BLaER1 treated with 17β-estradiol and CSF1 and Interleukin-3, amounts not matched to agents 10 nM and 100 nM (cell line): ENCODE data around the gene TNRC18.

Source experiments
- H3K27ac ChIP-seq, 11 experiments: shearing (Covaris generic); formaldehyde crosslinking; 2 replicates each; pipeline ENCODE4 v1.8.1; 2022
- H3K27me3 ChIP-seq, 11 experiments: shearing (Covaris generic); formaldehyde crosslinking; 2 replicates each; pipeline ENCODE4 v1.8.1; 2022
- H3K36me3 ChIP-seq, 11 experiments: shearing (Covaris generic); formaldehyde crosslinking; 2 replicates each; pipeline ENCODE4 v1.8.1; 2022
- H3K4me1 ChIP-seq, 10 experiments: shearing (Covaris generic); formaldehyde crosslinking; 2 replicates each; pipeline ENCODE4 v1.8.1; 2022
- H3K4me2 ChIP-seq, 11 experiments: shearing (Covaris generic); formaldehyde crosslinking; 2 replicates each; pipeline ENCODE4 v1.8.1; 2022
- H3K4me3 ChIP-seq, 10 experiments: shearing (Covaris generic); formaldehyde crosslinking; 2 replicates each; pipeline ENCODE4 v1.8.1; 2022
- H3K9ac ChIP-seq, 11 experiments: shearing (Covaris generic); formaldehyde crosslinking; 2 replicates each; pipeline ENCODE4 v1.8.1; 2022
- H3K9me3 ChIP-seq, 11 experiments: shearing (Covaris generic); formaldehyde crosslinking; replicated peaks in 1 of 11; 2 replicates each; pipeline ENCODE4 v1.8.1; 2022
- H4K20me1 ChIP-seq, 11 experiments: shearing (Covaris generic); formaldehyde crosslinking; 2 replicates each; pipeline ENCODE4 v1.8.1; 2022
- Cebpa-rat ChIP-seq, 11 experiments: shearing (Covaris generic); IDR thresholded peaks; 2 replicates each; pipeline ENCODE4 v1.8.1; 2022

Gene TNRC18

DNA sequence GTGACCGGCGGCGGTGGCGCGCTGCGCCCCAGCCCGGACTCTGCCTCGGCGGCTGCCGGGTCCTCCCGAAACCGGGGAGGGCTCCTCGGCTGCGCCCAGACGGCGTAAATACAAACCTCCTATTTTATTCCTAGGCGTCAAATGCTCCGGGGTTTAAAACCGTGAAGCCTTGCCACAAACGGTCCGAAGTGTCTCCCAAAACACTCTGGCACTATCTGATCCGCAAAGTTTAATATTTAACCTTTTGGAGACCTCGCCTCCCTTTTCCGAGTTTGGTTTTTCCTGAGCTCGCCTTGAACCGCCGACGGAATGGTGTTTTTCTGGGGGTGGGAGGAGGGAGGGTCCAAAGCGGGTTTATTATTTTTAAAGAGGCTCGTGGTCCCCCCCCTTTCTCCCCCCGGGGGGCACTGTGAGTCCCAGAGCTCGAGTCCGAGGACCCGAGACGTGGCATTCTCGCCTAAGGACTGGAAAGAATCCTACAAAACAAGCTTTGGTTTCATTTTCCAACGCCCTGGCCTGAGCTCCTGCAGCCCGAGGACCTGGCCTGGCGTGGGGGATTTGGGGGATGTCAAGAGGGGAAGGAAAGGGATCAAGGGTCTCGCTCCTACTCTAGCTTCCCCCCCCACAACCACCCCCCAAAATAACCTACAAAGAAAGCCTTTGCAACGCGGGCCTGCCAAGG is 1.8 kb downstream of the TNRC18 start:
- peak overlapping the region; percentile 53 to 86 (median 68) for H3K4me3 ChIP-seq
- peak overlapping the region in 4 of 11 experiments; percentile 86 to 93 (median 91); a peak in 7 of 22 replicates for H3K27ac ChIP-seq
- no peak for TF ChIP-seq Cebpa-rat (IDR thresholded peaks at IDR 0.05)
- peak overlapping the region; percentile 94 to 100 (median 99) for H3K4me2 ChIP-seq
- H3K4me1 ChIP-seq = peaks cover 26 to 76% (median 70%) of the 10 kb centered on the region in 10 experiments
- H4K20me1 ChIP-seq = peaks cover 51 to 95% (median 77%) of the 10 kb centered on the region in 11 experiments
- peaks cover 62 to 99% (median 96%) of the 10 kb centered on the region in 11 experiments for H3K27me3 ChIP-seq
- peak overlapping the region in 10 of 11 experiments; percentile 47 to 95 (median 78); a peak in 18 of 22 replicates for H3K9ac ChIP-seq
- H3K36me3 ChIP-seq = peaks cover 0 to 34% (median 0%) of the 10 kb centered on the region in 11 experiments; a peak in 4 of 22 replicates
- no peaks in the 10 kb centered on the region for H3K9me3 ChIP-seq

DNA sequence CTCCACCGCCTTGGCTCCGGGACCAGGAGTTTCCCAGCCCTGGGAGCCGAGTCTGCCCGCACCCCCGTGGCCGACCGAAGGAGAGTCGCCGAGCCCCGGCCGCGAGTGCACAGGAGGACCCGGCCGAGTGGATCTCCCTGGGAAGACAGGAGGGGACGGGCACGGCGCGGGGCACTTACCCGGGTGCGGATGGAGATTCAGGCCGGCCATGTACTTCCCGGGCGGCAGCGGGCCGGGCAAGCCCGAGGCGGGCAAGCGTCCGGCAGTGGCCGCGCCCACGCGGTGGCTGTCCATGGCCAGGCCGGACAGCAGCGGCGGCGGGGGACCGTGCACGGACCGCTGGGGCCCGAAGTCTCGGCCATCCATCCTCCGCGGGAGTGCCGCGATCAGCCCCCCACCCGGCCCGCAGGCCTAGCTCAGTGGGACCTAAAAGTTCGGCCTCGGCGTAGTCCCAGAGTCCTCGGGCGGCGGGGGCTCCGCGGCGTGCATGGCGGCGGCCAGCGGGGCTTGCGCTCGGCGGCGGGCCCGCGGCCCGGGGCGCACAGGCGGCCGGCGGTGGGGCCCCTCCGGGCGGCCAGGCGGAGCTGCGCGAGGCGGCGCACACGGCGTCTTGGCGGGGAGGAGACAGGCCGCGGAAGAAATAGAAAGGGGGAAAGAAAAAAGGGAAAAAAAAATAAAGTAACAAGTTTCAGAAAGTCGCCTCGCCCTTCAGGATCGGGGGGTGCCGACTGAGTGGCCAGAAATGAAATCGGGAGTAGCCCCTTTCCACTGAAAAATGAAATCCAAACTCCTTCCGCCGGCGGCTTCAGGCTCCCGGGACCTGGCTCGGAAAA is 2.5 kb downstream of the TNRC18 start:
- Histone ChIP-seq H3K4me1 (peaks cover 25 to 70% (median 65%) of the 10 kb centered on the region in 10 experiments), H3K27me3 (peaks cover 63 to 99% (median 96%) of the 10 kb centered on the region in 11 experiments), H3K4me3 (peak overlapping the region; percentile 53 to 86 (median 68); a peak in 19 of 20 replicates), H3K9me3 (no peaks in the 10 kb centered on the region), H3K36me3 (peaks cover 0 to 42% (median 0%) of the 10 kb centered on the region in 11 experiments; a peak in 4 of 22 replicates), H4K20me1 (peaks cover 57 to 92% (median 72%) of the 10 kb centered on the region in 11 experiments), H3K27ac (peak overlapping the region in 4 of 11 experiments; percentile 1 to 92 (median 58); a peak in 7 of 22 replicates), H3K9ac (peak overlapping the region in 9 of 11 experiments; percentile 47 to 95 (median 82); a peak in 17 of 22 replicates), H3K4me2 (peak overlapping the region; percentile 94 to 100 (median 99))
- no peak for TF ChIP-seq Cebpa-rat (IDR thresholded peaks at IDR 0.05)

DNA sequence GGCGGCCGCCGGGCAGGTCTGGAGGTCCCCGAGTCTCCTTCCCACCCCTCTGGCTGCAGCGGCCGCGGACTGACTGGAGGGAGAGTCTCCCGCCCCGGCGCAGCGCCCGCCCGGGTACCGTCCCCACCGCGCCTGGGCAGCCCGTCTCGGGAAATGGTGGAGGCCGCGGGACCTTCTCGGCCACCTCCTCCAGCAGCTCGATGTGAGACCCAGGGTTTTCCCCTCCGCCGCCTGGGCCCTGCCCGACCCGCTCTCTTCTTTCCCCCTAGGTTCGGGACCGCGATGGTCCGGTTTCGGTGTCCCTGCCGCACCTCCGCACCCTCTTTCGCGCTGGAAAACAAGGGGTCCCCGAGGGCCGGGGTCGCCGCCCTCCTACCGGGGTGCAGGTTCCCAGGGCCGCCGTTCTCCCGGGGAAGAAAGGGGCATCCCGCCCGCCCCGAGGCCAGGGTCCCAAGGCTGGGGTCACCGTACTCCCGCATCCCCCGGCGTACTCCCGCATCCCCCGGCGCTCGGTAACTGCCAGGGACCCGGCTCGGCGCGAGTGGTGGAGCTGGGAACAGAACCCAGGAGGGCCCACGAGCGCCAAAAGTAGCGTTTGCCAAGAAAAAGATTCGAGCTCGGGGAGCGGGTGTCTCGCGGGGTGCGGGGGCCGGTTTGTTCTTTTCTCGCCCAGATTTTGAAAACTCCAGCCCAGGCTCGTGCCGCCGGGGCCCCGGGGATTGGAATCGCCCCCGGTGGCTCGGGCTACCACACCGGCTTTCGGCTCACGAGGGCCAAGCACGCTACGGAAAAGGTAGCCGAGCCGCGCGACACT is 3.4 kb downstream of the TNRC18 start:
- no peak for TF ChIP-seq Cebpa-rat (IDR thresholded peaks at IDR 0.05)
- no peaks in the 10 kb centered on the region for H3K9me3 ChIP-seq
- H3K4me2 ChIP-seq = peak overlapping the region; percentile 94 to 100 (median 99)
- peak overlapping the region in 8 of 11 experiments; percentile 24 to 95 (median 85); a peak in 10 of 22 replicates for H3K9ac ChIP-seq
- peaks cover 50 to 84% (median 71%) of the 10 kb centered on the region in 11 experiments for H4K20me1 ChIP-seq
- H3K4me1 ChIP-seq = peaks cover 25 to 63% (median 58%) of the 10 kb centered on the region in 10 experiments
- H3K36me3 ChIP-seq = peaks cover 0 to 46% (median 0%) of the 10 kb centered on the region in 11 experiments; a peak in 4 of 22 replicates
- H3K27me3 ChIP-seq = peaks cover 71 to 99% (median 96%) of the 10 kb centered on the region in 11 experiments
- peak overlapping the region in 9 of 10 experiments; percentile 20 to 86 (median 71); a peak in 15 of 20 replicates for H3K4me3 ChIP-seq
- H3K27ac ChIP-seq = peak overlapping the region in 4 of 11 experiments; percentile 1 to 86 (median 18); a peak in 3 of 22 replicates

DNA sequence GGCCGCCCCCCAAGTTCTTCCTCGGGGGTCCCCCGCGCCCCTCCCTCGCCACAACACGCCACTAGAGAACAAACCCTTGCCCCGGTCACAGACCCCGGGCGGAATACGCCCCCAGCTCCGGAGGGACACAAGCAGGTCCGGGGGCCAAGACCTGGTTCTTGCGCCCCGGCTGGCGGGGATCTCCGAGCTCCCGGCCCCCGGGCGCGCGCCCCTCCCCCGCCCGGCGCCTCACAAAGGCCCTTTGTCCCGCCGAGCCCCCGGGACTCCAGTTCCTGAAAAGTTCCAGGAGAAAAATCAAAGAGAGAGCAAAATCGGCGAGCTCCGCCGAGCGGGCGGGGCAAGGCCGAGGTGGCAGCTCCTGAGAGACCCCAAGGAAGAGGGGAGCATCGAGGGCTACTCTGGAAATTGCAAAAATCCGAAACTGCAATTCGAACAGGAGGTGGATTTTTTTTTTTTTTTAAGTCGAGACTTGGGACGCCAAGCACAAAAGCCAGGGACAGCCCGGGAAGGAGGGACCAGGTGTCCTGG is 4.0 kb downstream of the TNRC18 start:
- Histone ChIP-seq H3K27me3 (peaks cover 72 to 99% (median 96%) of the 10 kb centered on the region in 11 experiments), H3K27ac (no peak overlapping the region), H3K9ac (peak overlapping the region in 5 of 11 experiments; percentile 24 to 95 (median 91); a peak in 6 of 22 replicates), H4K20me1 (peaks cover 50 to 80% (median 71%) of the 10 kb centered on the region in 11 experiments), H3K4me3 (peak overlapping the region in 5 of 10 experiments; percentile 71 to 86 (median 83); a peak in 12 of 20 replicates), H3K4me2 (peak overlapping the region; percentile 16 to 100 (median 98); a peak in 19 of 22 replicates), H3K36me3 (peaks cover 0 to 46% (median 0%) of the 10 kb centered on the region in 11 experiments; a peak in 4 of 22 replicates), H3K4me1 (peaks cover 25 to 56% (median 51%) of the 10 kb centered on the region in 10 experiments), H3K9me3 (no peaks in the 10 kb centered on the region)
- no peak for TF ChIP-seq Cebpa-rat (IDR thresholded peaks at IDR 0.05)

DNA sequence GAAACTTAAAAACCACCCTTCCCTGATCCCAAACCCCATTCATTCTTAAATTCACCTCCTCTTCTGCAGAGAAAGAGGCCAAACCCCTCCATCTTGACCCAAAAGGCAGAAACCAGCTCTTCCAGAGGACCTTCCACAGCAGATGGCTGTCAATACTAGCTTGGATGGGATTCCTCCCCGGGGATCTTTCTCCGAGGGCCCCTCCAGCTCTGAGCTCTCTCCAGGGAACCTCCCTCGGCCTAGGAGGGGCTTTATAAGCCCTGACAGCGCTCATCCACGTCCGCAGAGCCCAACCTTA is 5.4 kb downstream of the TNRC18 start:
- H3K9me3 ChIP-seq = no peaks in the 10 kb centered on the region
- H3K27me3 ChIP-seq = peaks cover 72 to 99% (median 96%) of the 10 kb centered on the region in 11 experiments
- no peak overlapping the region for H3K27ac ChIP-seq
- peak overlapping the region in 1 of 10 experiments; percentile 80; a peak in 1 of 20 replicates for H3K4me3 ChIP-seq
- TF ChIP-seq Cebpa-rat (IDR thresholded peaks at IDR 0.05) = no peak
- 0 out of 22 replicates have a peak overlapping the region, but pooled peaks of 1 of the 11 experiments have one; percentile 95 for H3K9ac ChIP-seq
- H3K4me2 ChIP-seq = peak overlapping the region in 3 of 11 experiments; percentile 98 to 99 (median 99); a peak in 5 of 22 replicates
- H3K4me1 ChIP-seq = peaks cover 25 to 49% (median 42%) of the 10 kb centered on the region in 10 experiments
- H3K36me3 ChIP-seq = peaks cover 0 to 46% (median 0%) of the 10 kb centered on the region in 11 experiments; a peak in 4 of 22 replicates
- peaks cover 50 to 93% (median 62%) of the 10 kb centered on the region in 11 experiments for H4K20me1 ChIP-seq

DNA sequence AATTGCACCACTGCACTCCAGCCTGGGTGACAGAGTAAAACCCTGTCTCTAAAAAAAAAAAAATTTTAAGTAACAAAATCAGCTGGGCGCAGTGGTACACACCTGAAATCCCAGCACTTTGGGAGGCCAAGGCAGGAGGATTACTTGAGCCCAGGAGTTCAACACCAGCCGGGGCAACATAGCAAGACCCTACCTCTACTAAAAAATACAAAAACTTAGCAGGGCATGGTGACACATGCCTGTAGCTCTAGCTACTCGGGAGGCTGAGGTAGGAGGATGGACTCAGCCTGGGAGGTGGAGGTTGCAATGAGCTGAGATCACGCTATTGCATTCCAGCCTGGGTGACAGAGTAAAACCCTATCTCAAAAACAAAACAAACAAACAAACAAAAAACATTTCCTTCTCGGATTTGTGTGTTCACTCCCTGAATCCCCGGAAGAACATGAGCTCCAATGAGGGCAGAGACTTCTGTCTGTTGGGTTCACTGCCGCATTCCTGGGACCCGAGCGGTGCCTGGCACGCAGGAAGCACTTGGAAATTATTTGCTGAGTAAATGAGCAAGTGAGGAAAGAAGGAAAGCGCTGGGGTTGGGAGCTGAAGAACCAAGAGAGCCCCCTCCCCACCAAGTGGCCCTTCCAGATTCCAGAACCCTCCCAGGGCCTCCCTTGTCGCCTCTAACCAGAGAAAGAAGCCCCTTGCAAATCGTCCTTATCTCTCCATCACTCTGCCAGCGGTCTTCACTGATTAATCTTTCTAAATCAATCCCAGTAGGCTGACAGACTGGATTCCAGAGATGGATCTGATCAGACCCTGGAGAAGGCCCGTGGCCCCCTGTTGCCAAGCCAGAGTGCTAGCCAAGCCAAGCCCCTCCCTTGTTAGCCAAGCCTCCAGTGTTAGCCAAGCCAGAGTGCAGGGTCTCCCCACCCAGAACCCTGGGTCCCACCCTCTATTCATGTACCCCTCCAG is 6.2 kb downstream of the TNRC18 start:
- Histone ChIP-seq H3K4me3 (no peak overlapping the region), H3K9me3 (no peaks in the 10 kb centered on the region), H3K4me2 (no peak overlapping the region), H3K4me1 (peaks cover 32 to 46% (median 35%) of the 10 kb centered on the region in 10 experiments), H3K27me3 (peaks cover 68 to 99% (median 94%) of the 10 kb centered on the region in 11 experiments), H4K20me1 (peaks cover 45 to 100% (median 57%) of the 10 kb centered on the region in 11 experiments), H3K36me3 (peaks cover 0 to 46% (median 0%) of the 10 kb centered on the region in 11 experiments; a peak in 4 of 22 replicates), H3K27ac (no peak overlapping the region), H3K9ac (no peak overlapping the region)
- no peak for TF ChIP-seq Cebpa-rat (IDR thresholded peaks at IDR 0.05)

DNA sequence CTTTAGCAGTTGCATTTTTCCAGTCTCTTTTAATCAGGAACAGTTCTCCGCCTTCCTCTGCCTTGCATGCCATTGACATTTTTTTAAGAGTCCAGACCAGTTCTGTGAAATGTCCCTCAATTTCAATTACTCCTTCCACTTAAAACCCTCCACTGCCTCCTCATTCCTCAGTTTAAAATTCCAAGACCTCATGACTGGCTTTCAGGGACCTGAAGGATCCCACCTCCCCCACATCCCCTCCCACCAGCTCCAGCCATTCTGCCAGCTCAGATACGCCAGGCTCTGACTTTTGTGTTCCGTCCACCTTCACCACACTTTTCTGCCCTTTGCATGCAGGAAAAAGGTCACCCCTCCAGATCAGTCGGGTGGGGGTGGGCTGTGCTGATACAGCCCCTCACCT is 8.7 kb downstream of the TNRC18 start:
- Histone ChIP-seq H4K20me1 (peaks cover 21 to 100% (median 33%) of the 10 kb centered on the region in 11 experiments), H3K4me3 (no peak overlapping the region), H3K4me2 (no peak overlapping the region), H3K36me3 (peaks cover 0 to 45% (median 0%) of the 10 kb centered on the region in 11 experiments; a peak in 4 of 22 replicates), H3K27me3 (peaks cover 47 to 84% (median 69%) of the 10 kb centered on the region in 11 experiments), H3K9ac (no peak overlapping the region), H3K4me1 (peaks cover 9 to 26% (median 16%) of the 10 kb centered on the region in 10 experiments), H3K9me3 (no peaks in the 10 kb centered on the region), H3K27ac (no peak overlapping the region)
- no peak for TF ChIP-seq Cebpa-rat (IDR thresholded peaks at IDR 0.05)
